Measurements from ENCODE around the gene COL24A1. TPM values are rescaled to one million over a fixed set of nuclear protein-coding genes. Genes with fewer than 3 reads are reported as not detected.

Gene COL24A1
- total RNA-seq, 4 donors from 2014 or later = 0.12 to 1.1 (median 0.58) TPM

- no peak for DNase-seq (ENCODE audit: low spot score)
- ATAC-seq (ENCODE audit: low FRiP score) = no peak
- no peak for TF ChIP-seq CTCF (IDR thresholded peaks at IDR 0.05)
Observed at GRCh38 chr1:86067626-86068025, 88.9 kb downstream of the COL24A1 start.

- no peak for ATAC-seq (ENCODE audit: low FRiP score)
- TF ChIP-seq CTCF (IDR thresholded peaks at IDR 0.05) = no peak
- DNase-seq (ENCODE audit: low spot score) = no peak
Observed at GRCh38 chr1:86064899-86065298, 91.7 kb downstream of the COL24A1 start.

GRCh38 chr1:86063721-86064120 is 92.9 kb downstream of the COL24A1 start:
- no peak for DNase-seq (ENCODE audit: low spot score)
- no peak for ATAC-seq (ENCODE audit: low FRiP score)
- TF ChIP-seq CTCF (IDR thresholded peaks at IDR 0.05) = no peak

GRCh38 chr1:86062453-86062852 is 94.1 kb downstream of the COL24A1 start:
- ATAC-seq (ENCODE audit: low FRiP score) = no peak
- no peak for TF ChIP-seq CTCF (IDR thresholded peaks at IDR 0.05)
- DNase-seq (ENCODE audit: low spot score) = no peak

GRCh38 chr1:86061551-86061990 is 95.0 kb downstream of the COL24A1 start:
- no peak for DNase-seq (ENCODE audit: low spot score)
- TF ChIP-seq CTCF (IDR thresholded peaks at IDR 0.05) = no peak
- no peak for ATAC-seq (ENCODE audit: low FRiP score)

- no peak for DNase-seq (ENCODE audit: low spot score)
- no peak for ATAC-seq (ENCODE audit: low FRiP score)
- no peak for TF ChIP-seq CTCF (IDR thresholded peaks at IDR 0.05)
Observed at GRCh38 chr1:86054396-86054795, 102.2 kb downstream of the COL24A1 start.

- TF ChIP-seq CTCF (IDR thresholded peaks at IDR 0.05) = no peak
- DNase-seq (ENCODE audit: low spot score) (no peak), ATAC-seq (ENCODE audit: low FRiP score) (no peak)
Observed at GRCh38 chr1:86052948-86053698, 103.4 kb downstream of the COL24A1 start.
